ENCODE results near the gene AADAC. TPM values are rescaled to one million over a fixed set of nuclear protein-coding genes. Genes with fewer than 3 reads are reported as not detected.

The AADAC gene
- total RNA-seq, 2 experiments from 2014 or later = not detected

DNA sequence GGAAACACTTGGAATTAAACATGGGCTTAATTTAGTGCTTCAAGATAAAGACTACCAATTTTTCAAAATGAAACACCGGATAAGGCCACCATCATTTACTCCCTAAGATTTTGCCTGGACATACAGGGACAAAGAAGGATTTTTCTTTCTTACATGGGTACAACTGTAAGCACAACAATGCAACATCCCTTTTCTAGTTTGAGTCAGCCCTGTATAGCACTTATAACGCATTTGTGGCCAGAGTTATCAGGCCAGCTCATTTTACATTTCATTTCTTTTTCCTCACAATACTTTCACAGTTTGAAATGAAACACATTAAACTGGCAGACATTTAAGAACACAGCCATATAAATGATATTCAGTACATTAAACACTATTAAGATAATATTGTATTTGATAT, 49.7 kb downstream of the AADAC start:
- H3K4me3 Mint-ChIP-seq = no peak overlapping the region
- no peaks in the 10 kb centered on the region for H3K36me3 Mint-ChIP-seq (ENCODE audit: low read depth)
- intact Hi-C loops (cut with micrococcal nuclease) = no loop called here
- ChIA-PET CTCF (no interaction called here), POLR2A (no interaction called here)
- H3K4me1 Mint-ChIP-seq (ENCODE audit: low read depth) = no peaks in the 10 kb centered on the region
- no peak for DNase-seq
- no peaks in the 10 kb centered on the region for H3K27me3 Mint-ChIP-seq
- H3K9me3 Mint-ChIP-seq = no peaks in the 10 kb centered on the region
- TF ChIP-seq, protein P1, sequence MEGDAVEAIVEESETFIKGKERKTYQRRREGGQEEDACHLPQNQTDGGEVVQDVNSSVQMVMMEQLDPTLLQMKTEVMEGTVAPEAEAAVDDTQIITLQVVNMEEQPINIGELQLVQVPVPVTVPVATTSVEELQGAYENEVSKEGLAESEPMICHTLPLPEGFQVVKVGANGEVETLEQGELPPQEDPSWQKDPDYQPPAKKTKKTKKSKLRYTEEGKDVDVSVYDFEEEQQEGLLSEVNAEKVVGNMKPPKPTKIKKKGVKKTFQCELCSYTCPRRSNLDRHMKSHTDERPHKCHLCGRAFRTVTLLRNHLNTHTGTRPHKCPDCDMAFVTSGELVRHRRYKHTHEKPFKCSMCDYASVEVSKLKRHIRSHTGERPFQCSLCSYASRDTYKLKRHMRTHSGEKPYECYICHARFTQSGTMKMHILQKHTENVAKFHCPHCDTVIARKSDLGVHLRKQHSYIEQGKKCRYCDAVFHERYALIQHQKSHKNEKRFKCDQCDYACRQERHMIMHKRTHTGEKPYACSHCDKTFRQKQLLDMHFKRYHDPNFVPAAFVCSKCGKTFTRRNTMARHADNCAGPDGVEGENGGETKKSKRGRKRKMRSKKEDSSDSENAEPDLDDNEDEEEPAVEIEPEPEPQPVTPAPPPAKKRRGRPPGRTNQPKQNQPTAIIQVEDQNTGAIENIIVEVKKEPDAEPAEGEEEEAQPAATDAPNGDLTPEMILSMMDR (IDR thresholded peaks at IDR 0.05) = no peak
- no peak for ATAC-seq
- H3K27ac Mint-ChIP-seq = no peak overlapping the region

DNA sequence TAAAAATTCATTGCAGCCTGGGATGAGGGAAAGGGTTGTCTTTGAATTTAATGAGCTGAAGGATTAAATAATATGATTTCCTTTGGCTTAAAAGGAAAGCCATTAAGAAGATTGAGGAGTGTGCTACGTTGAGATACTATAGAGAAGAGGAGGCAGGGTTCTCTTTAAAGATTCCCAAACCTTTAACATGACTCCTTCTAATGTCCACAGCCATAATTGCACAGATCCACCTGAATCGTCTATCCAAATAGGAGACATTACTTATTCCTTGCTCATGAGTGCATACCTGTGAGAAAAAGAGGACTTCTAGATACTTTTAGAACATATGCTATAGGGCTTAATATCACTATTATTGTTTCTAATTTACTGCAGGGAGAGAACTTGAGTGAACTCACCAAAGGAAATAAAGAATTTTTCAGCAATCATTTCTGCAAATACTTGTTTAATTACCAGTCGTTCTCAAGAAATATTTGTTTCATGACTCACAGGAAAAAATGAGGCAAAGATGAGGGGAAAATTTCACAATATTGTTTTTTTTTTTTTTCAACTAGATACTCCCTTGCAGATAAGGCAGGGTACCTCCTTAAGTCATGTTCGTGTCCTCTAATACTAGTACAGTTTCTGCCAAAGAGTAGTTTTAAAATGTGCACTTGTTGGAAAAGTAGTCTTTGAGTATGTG, 50.6 kb downstream of the AADAC start:
- no peak overlapping the region for H3K4me3 Mint-ChIP-seq
- DNase-seq (no peak), ATAC-seq (no peak)
- no peaks in the 10 kb centered on the region for H3K9me3 Mint-ChIP-seq
- CTCF ChIA-PET = no interaction called here
- no peaks in the 10 kb centered on the region for H3K4me1 Mint-ChIP-seq (ENCODE audit: low read depth)
- H3K27ac Mint-ChIP-seq = no peak overlapping the region
- H3K27me3 Mint-ChIP-seq = no peaks in the 10 kb centered on the region
- intact Hi-C loops (cut with micrococcal nuclease) = no loop called here
- TF ChIP-seq, protein P1 (IDR thresholded peaks at IDR 0.05) = no peak
- POLR2A ChIA-PET = no interaction called here
- no peaks in the 10 kb centered on the region for H3K36me3 Mint-ChIP-seq (ENCODE audit: low read depth)

DNA sequence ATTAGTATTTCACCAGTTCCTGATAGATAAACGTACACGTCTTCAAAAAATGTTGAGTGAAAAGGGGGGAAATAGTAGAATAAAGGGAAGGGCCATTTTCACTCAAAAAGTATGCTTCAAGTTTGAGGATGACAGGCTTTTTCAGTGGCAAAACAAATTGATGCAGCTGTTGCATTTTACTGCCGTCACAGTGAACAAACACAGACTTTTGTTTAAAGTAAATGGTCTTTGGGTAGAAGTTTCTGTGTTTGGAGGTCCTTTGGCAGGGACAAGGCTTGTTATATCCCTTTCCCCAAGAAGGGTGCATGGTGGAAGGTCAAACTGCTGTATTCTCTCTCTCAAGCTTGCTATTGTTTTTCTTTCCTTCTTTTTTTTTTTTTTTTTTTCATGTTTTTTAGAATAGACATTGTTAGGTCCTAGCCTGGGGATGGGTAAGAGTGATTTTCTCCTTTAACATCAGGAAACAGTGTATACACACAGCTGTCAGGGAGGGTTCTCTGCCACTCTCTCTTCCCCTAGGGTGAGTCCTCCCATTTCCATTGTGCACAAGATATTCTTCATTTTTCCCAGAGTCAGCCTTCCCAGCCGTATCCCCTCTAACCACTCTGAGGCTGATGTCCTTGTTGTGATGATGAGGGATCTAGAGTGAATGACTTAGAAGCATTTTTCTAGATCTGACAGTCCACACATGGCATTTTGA, 52.9 kb downstream of the AADAC start:
- TF ChIP-seq, protein P1 (IDR thresholded peaks at IDR 0.05) = no peak
- H3K9me3 Mint-ChIP-seq = no peaks in the 10 kb centered on the region
- no peaks in the 10 kb centered on the region for H3K36me3 Mint-ChIP-seq (ENCODE audit: low read depth)
- ChIA-PET CTCF (interaction anchor here (1.4 kb wide), 1 partner anchor 10 kb away, joined by 5 read pairs; no protein-coding TSS in a partner anchor), POLR2A (no interaction called here)
- ATAC-seq = no peak
- no peak overlapping the region for H3K27ac Mint-ChIP-seq
- H3K4me3 Mint-ChIP-seq = no peak overlapping the region
- no peak for DNase-seq
- intact Hi-C loops (cut with micrococcal nuclease) = no loop called here
- H3K27me3 Mint-ChIP-seq = no peaks in the 10 kb centered on the region
- peaks cover 6% of the 10 kb centered on the region for H3K4me1 Mint-ChIP-seq (ENCODE audit: low read depth)

DNA sequence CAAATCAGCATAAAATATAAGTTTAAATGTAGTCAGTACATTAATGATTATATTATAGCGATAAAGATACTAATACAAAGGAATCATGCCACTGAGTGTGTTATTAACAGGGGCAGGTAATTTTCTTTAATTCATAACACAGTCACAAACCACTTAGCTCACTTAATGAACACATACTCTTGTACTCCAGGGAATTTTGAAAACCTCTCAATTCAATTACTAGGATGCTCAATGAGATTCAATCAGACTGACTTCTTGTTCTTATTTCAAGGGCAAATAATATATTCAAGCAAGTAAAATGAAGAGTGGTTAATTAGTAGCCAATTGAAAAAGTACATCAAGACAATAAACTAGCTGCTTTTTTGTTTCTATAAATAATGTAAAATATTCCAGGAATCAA, 53.8 kb downstream of the AADAC start:
- no peak for DNase-seq
- no peaks in the 10 kb centered on the region for H3K9me3 Mint-ChIP-seq
- no peak overlapping the region for H3K27ac Mint-ChIP-seq
- no peaks in the 10 kb centered on the region for H3K27me3 Mint-ChIP-seq
- intact Hi-C loops (cut with micrococcal nuclease) = no loop called here
- peaks cover 12% of the 10 kb centered on the region for H3K4me1 Mint-ChIP-seq (ENCODE audit: low read depth)
- ChIA-PET CTCF (interaction anchor here (1.4 kb wide), 1 partner anchor 9 kb away, joined by 5 read pairs; no protein-coding TSS in a partner anchor), POLR2A (no interaction called here)
- no peaks in the 10 kb centered on the region for H3K36me3 Mint-ChIP-seq (ENCODE audit: low read depth)
- H3K4me3 Mint-ChIP-seq = no peak overlapping the region
- TF ChIP-seq, protein P1 (IDR thresholded peaks at IDR 0.05) = no peak
- no peak for ATAC-seq

DNA sequence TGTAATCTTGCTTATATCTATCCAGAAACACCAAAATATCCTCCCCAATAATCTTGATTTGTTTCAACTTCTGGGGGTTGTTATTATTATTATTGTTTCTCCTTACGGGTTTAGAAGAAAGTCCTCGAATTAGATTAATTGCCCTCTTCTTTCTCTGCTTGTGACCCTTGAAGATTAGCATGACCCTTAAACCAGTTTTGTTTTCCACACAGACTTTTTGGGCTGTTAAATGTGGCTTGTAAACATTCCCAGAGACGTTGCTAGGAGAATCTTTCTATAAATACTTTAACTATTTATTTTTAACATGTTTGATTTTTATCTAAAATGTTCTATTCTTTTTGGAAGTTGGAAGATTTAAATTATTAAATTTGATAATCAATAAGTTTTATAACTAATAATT, 55.3 kb downstream of the AADAC start:
- Mint-ChIP-seq H3K36me3 (ENCODE audit: low read depth) (no peaks in the 10 kb centered on the region), H3K9me3 (no peaks in the 10 kb centered on the region), H3K4me3 (no peak overlapping the region), H3K27ac (no peak overlapping the region), H3K4me1 (ENCODE audit: low read depth) (peaks cover 12% of the 10 kb centered on the region), H3K27me3 (no peaks in the 10 kb centered on the region)
- intact Hi-C loops (cut with micrococcal nuclease) = no loop called here
- POLR2A ChIA-PET = no interaction called here
- ATAC-seq = no peak
- TF ChIP-seq, protein P1 (IDR thresholded peaks at IDR 0.05) = no peak
- CTCF ChIA-PET = no interaction called here
- DNase-seq = no peak
